ENCODE results near the gene TRIM66. TPM values are rescaled to one million over a fixed set of nuclear protein-coding genes. Genes with fewer than 3 reads are reported as not detected.

The TRIM66 gene
- total and polyA plus RNA-seq, 2 of the 8 experiments (the other 6 are each of a cell fraction or from before 2014, with no cell fraction given), result 3.1 to 3.5 TPM

DNA sequence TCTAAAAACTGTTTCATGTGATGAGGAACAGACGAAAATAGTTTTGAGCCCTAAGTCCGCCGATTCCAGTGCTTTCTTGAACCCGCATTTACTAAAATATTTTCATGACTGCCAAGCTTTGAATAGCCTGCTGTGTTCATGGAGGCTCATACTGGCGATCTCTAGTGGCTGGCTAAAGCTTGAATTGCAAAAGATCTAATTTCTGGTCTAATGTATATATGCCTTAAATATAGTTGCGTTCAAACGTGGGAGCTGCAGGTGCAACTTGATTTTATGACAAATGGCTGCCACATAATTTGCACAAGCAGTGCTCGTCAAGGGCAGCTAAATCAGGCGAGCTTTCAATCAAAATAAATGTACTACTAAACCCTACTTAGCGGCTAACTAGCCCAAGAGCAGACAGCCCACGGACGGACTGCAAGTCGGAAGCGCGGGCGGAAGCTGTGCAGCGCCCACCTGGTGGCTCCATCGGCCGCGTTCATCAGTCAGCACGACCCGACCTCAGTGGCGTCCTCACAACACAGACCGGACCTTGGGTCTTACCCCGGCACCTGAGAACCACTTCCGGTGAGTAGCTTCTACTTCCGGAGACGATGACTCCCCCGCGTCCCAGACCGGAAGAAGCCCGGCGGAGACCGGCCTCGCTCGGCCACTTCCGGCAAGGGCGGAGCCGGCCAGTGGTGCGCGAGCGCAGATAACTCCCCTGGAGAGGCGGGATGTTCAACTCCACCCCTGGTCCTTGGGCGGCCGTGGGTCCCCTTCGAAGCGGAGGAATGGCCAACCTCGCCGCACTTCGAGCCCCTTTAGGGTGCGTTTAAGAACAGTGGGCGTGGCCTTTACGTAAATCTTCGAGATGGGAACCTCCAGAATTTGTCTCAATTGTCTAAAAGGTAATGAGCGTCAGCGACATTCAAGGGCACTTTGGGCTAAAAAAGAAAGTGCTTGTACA, 6.2 kb upstream of the TRIM66 start (continued):
- TF ChIP-seq GABPA (IDR thresholded peaks at IDR 0.05; ENCODE audit: borderline replicate concordance, insufficient read depth, low read length), result peak; percentile 99
- peak; percentile 98 for TF ChIP-seq EGR1 (IDR thresholded peaks at IDR 0.05; ENCODE audit: borderline replicate concordance, low read depth, low read length)
- TF ChIP-seq KDM5A (IDR thresholded peaks at IDR 0.05; ENCODE audit: low read length), result 0 out of 2 replicates have a peak, but pooled peaks have one; percentile 14
- no peak for TF ChIP-seq EP300 (IDR thresholded peaks at IDR 0.05; ENCODE audit: borderline replicate concordance in 1 of 2, low read depth in 2 of 2, low read length in 2 of 2)
- TF ChIP-seq GTF2F1 (IDR thresholded peaks at IDR 0.05; ENCODE audit: borderline replicate concordance, low read depth, low read length), result peak; percentile 86
- no peak; the same call in 1 of the 2 replicates for TF ChIP-seq SP4 (IDR thresholded peaks at IDR 0.05; ENCODE audit: low read length)
- no peak for TF ChIP-seq JUN (IDR thresholded peaks at IDR 0.05; ENCODE audit: low read depth, low read length)
- peak; percentile 78 for TF ChIP-seq TBP (IDR thresholded peaks at IDR 0.05; ENCODE audit: low read depth, low read length)
- TF ChIP-seq, protein P1, sequence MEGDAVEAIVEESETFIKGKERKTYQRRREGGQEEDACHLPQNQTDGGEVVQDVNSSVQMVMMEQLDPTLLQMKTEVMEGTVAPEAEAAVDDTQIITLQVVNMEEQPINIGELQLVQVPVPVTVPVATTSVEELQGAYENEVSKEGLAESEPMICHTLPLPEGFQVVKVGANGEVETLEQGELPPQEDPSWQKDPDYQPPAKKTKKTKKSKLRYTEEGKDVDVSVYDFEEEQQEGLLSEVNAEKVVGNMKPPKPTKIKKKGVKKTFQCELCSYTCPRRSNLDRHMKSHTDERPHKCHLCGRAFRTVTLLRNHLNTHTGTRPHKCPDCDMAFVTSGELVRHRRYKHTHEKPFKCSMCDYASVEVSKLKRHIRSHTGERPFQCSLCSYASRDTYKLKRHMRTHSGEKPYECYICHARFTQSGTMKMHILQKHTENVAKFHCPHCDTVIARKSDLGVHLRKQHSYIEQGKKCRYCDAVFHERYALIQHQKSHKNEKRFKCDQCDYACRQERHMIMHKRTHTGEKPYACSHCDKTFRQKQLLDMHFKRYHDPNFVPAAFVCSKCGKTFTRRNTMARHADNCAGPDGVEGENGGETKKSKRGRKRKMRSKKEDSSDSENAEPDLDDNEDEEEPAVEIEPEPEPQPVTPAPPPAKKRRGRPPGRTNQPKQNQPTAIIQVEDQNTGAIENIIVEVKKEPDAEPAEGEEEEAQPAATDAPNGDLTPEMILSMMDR (IDR thresholded peaks at IDR 0.05; ENCODE audit: control extremely low read depth in 1 of 3, insufficient read depth in 1 of 3, low read depth in 1 of 3, low read length in 3 of 3), result peak; percentile 10 to 17 (median 13); a peak in 2 of 4 replicates
- no peak for TF ChIP-seq KDM4A (IDR thresholded peaks at IDR 0.05; ENCODE audit: low read depth, low read length, severe bottlenecking)
- 0 out of 2 replicates have a peak, but pooled peaks have one; percentile 12 for TF ChIP-seq TCF12 (IDR thresholded peaks at IDR 0.05; ENCODE audit: low read depth, low read length)
- TF ChIP-seq POLR2AphosphoS5 (IDR thresholded peaks at IDR 0.05; ENCODE audit: low read depth, low read length), result peak; percentile 100
- no peak; the same call in 1 of the 2 replicates for TF ChIP-seq SIX5 (IDR thresholded peaks at IDR 0.05; ENCODE audit: low read depth, low read length)
- peak; percentile 34; the same call in 1 of the 2 replicates for TF ChIP-seq CREB1 (IDR thresholded peaks at IDR 0.05)
- TF ChIP-seq CHD1 (IDR thresholded peaks at IDR 0.05; ENCODE audit: low read depth, low read length), result peak; percentile 23; the same call in 1 of the 2 replicates
- no peak for TF ChIP-seq TEAD4 (IDR thresholded peaks at IDR 0.05; ENCODE audit: low read depth, low read length)
- TF ChIP-seq EZH2 (IDR thresholded peaks at IDR 0.05; ENCODE audit: low read depth, low read length, severe bottlenecking), result no peak
- TF ChIP-seq MAFK (IDR thresholded peaks at IDR 0.05; ENCODE audit: low read depth, low read length), result no peak
- TF ChIP-seq RAD21 (IDR thresholded peaks at IDR 0.05 in 1 of 2, conservative IDR thresholded peaks at IDR 0.05 in 1 of 2; ENCODE audit: low read depth in 2 of 2, low read length in 2 of 2), result peak; percentile 41 to 50
- TF ChIP-seq NRF1 (IDR thresholded peaks at IDR 0.05; ENCODE audit: low read depth, low read length), result peak; percentile 35
